GM12878 (cell line): ENCODE measurements around the gene COPS8. TPM values are rescaled to one million over a fixed set of nuclear protein-coding genes. Genes with fewer than 3 reads are reported as not detected.

Source experiments
- ATAC-seq: fragments of 200-7000 bp; cut with Tn5 transposase; 3 replicates; pipeline ENCODE4 v1.9.1; 2020; ENCODE audit warnings: mild to moderate bottlenecking, moderate library complexity
- BruUV-seq: library from RNA; stranded (reverse); fragments of 400-500 nt; replicated peaks from 2 replicates; lab custom pipeline; 2021; lab: Mats Ljungman, UMichigan
- CTCF ChIA-PET: fragments of 300-600 bp; sonication (Branson Sonifier 250); formaldehyde crosslinking; extraction: SDS; loops from one replicate; lab custom pipeline; 2021; ENCODE audit warnings: inconsistent platforms; lab: Yijun Ruan, JAX
- POLR2A ChIA-PET: fragments of 350-600 bp; formaldehyde crosslinking; extraction: SDS; loops from one replicate; lab custom pipeline; 2021; ENCODE audit warnings: inconsistent platforms; lab: Charles Lee
- RAD21 ChIA-PET: fragments of 300-600 bp; sonication (Branson Sonifier 250); formaldehyde crosslinking; loops from one replicate; lab custom pipeline; 2023; ENCODE audit warnings: antibody characterized with exemption; ENCODE audit not compliant: unreplicated experiment; lab: Charles Lee
- SMC1A ChIA-PET: fragments of 300-600 bp; sonication (Branson Sonifier 250); formaldehyde crosslinking; loops from one replicate; lab custom pipeline; 2023; ENCODE audit not compliant: unreplicated experiment, uncharacterized antibody; lab: Charles Lee
- DNase-seq: peaks from one replicate; pipeline ENCODE4 v3.0.0-alpha.2; 2011; ENCODE audit warnings: low read depth, low spot score
- FAIRE-seq: peaks from 3 replicates; lab custom pipeline; 2011; peaks lifted over from hg19 to GRCh38; lab: Jason Lieb, UNC
- H2AFZ ChIP-seq: 2 replicates; pipeline ENCODE4 v1.6.0; 2011; ENCODE audit warnings: low read depth, low read length, control low read depth; ENCODE audit not compliant: control insufficient read depth
- H3K27ac ChIP-seq: 2 replicates; pipeline ENCODE4 v1.5.1; 2011; ENCODE audit warnings: control low read depth; ENCODE audit not compliant: control insufficient read depth, insufficient read depth
- H3K27me3 ChIP-seq, 2 experiments: replicated peaks in 1 of 2; 2 replicates each; pipeline versions ENCODE4 v1.6.0 to v1.6.1; 2011; ENCODE audit warnings: low read length in 1 of 2; ENCODE audit not compliant: control insufficient read depth in 2 of 2, insufficient read depth in 2 of 2
- H3K36me3 ChIP-seq, 2 experiments: 2 replicates each; pipeline ENCODE4 v1.5.1; 2011; ENCODE audit warnings: low read length in 1 of 2; ENCODE audit not compliant: control insufficient read depth in 2 of 2, insufficient read depth in 2 of 2
- H3K4me1 ChIP-seq: 2 replicates; pipeline ENCODE4 v1.6.1; 2011; ENCODE audit warnings: mild to moderate bottlenecking, low read length, moderate library complexity, mixed read lengths; ENCODE audit not compliant: control insufficient read depth, insufficient read depth
- H3K4me2 ChIP-seq: 2 replicates; pipeline ENCODE4 v1.6.0; 2011; ENCODE audit warnings: control low read depth; ENCODE audit not compliant: control insufficient read depth, insufficient read depth
- H3K4me3 ChIP-seq: fragments of 200-600 bp; sonication (generic); 2 replicates; pipeline ENCODE4 v1.5.1; 2016
- H3K79me2 ChIP-seq: 2 replicates; pipeline ENCODE4 v1.6.0; 2011; ENCODE audit warnings: low read length; ENCODE audit not compliant: control insufficient read depth, insufficient read depth
- H3K9ac ChIP-seq: 2 replicates; pipeline ENCODE4 v1.8.0; 2011; ENCODE audit warnings: low read length, control low read depth, mixed read lengths; ENCODE audit not compliant: control insufficient read depth, insufficient read depth
- H3K9me3 ChIP-seq: replicated peaks from 3 replicates; pipeline ENCODE4 v1.5.1; 2011; ENCODE audit warnings: mild to moderate bottlenecking, low read length; ENCODE audit not compliant: control insufficient read depth, insufficient read depth
- H4K20me1 ChIP-seq: 2 replicates; pipeline ENCODE4 v1.6.0; 2011; ENCODE audit not compliant: control insufficient read depth, insufficient read depth
- CREB1 ChIP-seq: IDR thresholded peaks from 2 replicates; pipeline ENCODE4 v1.6.1; 2012; ENCODE audit warnings: low read depth, mild to moderate bottlenecking, inconsistent platforms
- GATAD2B ChIP-seq: fragments of 450-650 bp; conservative IDR thresholded peaks from 2 replicates; pipeline ENCODE4 v1.6.1; 2017; ENCODE audit warnings: low read depth, mild to moderate bottlenecking, moderate library complexity
- IKZF1 ChIP-seq: fragments of 450-650 bp; conservative IDR thresholded peaks from 2 replicates; pipeline ENCODE4 v1.6.1; 2017; ENCODE audit warnings: antibody characterized with exemption, mild to moderate bottlenecking
- SMC3 ChIP-seq: IDR thresholded peaks from 2 replicates; pipeline ENCODE4 v1.6.1; 2011; ENCODE audit warnings: low read length, improper control_type of control experiment, borderline replicate concordance
- TAF1 ChIP-seq: IDR thresholded peaks from 2 replicates; pipeline ENCODE4 v1.6.1; 2011; ENCODE audit warnings: mild to moderate bottlenecking, low read depth, low read length, borderline replicate concordance
- TCF7 ChIP-seq: IDR thresholded peaks from 2 replicates; pipeline ENCODE4 v1.6.1; 2014; ENCODE audit warnings: antibody characterized with exemption, borderline replicate concordance
- ZNF274 ChIP-seq: IDR thresholded peaks from one replicate; pipeline ENCODE4 v1.8.0; 2011; ENCODE audit not compliant: insufficient read length, insufficient read depth
- WGBS: methylation state at CpG from one replicate; pipeline ENCODE4 v1.1.6; 2016; ENCODE audit warnings: low lambda C conversion rate; ENCODE audit not compliant: insufficient replicate concordance, insufficient coverage; ENCODE audit errors: missing lambda C conversion rate; 5-methylcytosine and 5-hydroxymethylcytosine counted together
- in situ Hi-C: fragments of 300-500 bp; cut with MboI; formaldehyde crosslinking; loops from 9 replicates; pipeline ENCODE4 v1.14.3; 2018; ENCODE audit warnings: mixed read lengths
- intact Hi-C: fragments of 100-400 bp; cut with micrococcal nuclease; formaldehyde crosslinking; loops from one replicate; pipeline ENCODE4 v1.14.2; 2022; ENCODE audit not compliant: unreplicated experiment
- polyA plus RNA-seq, 11 experiments: library from polyadenylated mRNA; depleted of rRNA in 4 of 11; unstranded in 6 of 11; stranded (reverse) in 5 of 11; fragments of >200 nt; fragmentation: Nextera tagmentation in 4 of 11; fragmentation: Illumina TruSeq in 1 of 11; extraction: Ambion mirVana in 4 of 11; extraction: Trizol in 1 of 11; gene quantifications; 1 replicate in 1 of 11; 2 replicates in 10 of 11; pipeline versions ENCODE4 v1.2.1 to v1.2.3, GENCODE V29; 2011 to 2016; ENCODE audit warnings: inconsistent platforms in 2 of 11, missing spikeins in 2 of 11, low read depth in 1 of 11
- total RNA-seq, 4 experiments: library from RNA; depleted of rRNA in 3 of 4; stranded (reverse); fragments of >200 nt in 3 of 4; fragmentation: Illumina TruSeq in 1 of 4; extraction: Trizol in 1 of 4; gene quantifications; 2 replicates each; pipeline versions ENCODE4 v1.2.1 to v1.2.3, GENCODE V29; 2013 to 2021
- TF ChIP-seq, protein P1 (sequence below): fragments of 450-650 bp; formaldehyde crosslinking; IDR thresholded peaks from 2 replicates; pipeline ENCODE4 v1.5.0; 2022; ENCODE audit warnings: mild to moderate bottlenecking, missing genetic modification characterization

The COPS8 gene
- total and polyA plus RNA-seq, 10 of the 15 experiments (the other 5 are each of a cell fraction or from before 2014, with no cell fraction given): 44.0 to 134 (median 107) TPM

DNA sequence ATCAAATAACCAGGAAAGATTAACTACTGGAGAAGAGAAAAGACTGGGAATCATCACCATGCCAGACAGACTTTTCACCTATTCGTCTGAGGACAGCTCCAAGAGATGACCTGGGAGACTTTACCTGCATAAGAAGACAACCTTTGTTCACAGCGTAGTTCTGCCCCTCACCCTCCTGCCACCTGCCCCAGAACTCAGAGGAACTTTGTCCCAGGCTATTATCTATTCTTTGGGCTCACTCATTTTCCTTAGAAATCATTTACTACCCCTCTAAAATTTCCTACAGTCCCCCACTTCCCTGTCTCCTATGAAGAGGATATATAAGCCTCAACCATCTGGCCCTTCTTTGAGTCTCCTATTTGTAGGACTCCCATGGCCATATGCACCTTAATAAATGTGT, 19.3 kb upstream of the COPS8 start (continued):
- TF ChIP-seq, protein P1, sequence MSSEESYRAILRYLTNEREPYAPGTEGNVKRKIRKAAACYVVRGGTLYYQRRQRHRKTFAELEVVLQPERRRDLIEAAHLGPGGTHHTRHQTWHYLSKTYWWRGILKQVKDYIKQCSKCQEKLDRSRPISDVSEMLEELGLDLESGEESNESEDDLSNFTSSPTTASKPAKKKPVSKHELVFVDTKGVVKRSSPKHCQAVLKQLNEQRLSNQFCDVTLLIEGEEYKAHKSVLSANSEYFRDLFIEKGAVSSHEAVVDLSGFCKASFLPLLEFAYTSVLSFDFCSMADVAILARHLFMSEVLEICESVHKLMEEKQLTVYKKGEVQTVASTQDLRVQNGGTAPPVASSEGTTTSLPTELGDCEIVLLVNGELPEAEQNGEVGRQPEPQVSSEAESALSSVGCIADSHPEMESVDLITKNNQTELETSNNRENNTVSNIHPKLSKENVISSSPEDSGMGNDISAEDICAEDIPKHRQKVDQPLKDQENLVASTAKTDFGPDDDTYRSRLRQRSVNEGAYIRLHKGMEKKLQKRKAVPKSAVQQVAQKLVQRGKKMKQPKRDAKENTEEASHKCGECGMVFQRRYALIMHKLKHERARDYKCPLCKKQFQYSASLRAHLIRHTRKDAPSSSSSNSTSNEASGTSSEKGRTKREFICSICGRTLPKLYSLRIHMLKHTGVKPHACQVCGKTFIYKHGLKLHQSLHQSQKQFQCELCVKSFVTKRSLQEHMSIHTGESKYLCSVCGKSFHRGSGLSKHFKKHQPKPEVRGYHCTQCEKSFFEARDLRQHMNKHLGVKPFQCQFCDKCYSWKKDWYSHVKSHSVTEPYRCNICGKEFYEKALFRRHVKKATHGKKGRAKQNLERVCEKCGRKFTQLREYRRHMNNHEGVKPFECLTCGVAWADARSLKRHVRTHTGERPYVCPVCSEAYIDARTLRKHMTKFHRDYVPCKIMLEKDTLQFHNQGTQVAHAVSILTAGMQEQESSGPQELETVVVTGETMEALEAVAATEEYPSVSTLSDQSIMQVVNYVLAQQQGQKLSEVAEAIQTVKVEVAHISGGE: no peak
- TF ChIP-seq TAF1 (no peak), SMC3 (no peak), GATAD2B (no peak), IKZF1 (no peak), TCF7 (no peak), ZNF274 (no peak)
- TF ChIP-seq, all 136 proteins: peak for 0

- Histone ChIP-seq H3K79me2 (no peaks in the 10 kb centered on the region), H2AFZ (no peak overlapping the region), H3K9ac (no peak overlapping the region), H3K36me3 (no peaks in the 10 kb centered on the region), H3K9me3 (no peaks in the 10 kb centered on the region), H3K4me1 (no peaks in the 10 kb centered on the region), H3K27me3 (no peaks in the 10 kb centered on the region), H3K27ac (no peak overlapping the region), H3K4me3 (no peak overlapping the region), H4K20me1 (0 out of 2 replicates have a peak, but pooled peaks cover 2% of the 10 kb centered on the region), H3K4me2 (no peak overlapping the region)
- WGBS: 84% methylated on average over 3 of the region's 3 CpGs
- in situ Hi-C loops (no loop called here), intact Hi-C loops (no loop called here)
- ChIA-PET POLR2A (no interaction called here), RAD21 (interaction anchor here (1.2 to 1.5 kb wide), 4 partner anchors 9 to 1289 kb away, joined by 3 to 4 read pairs (median 3); partner anchors contain the start of gene COPS8), SMC1A (interaction anchor here (0.7 to 2.0 kb wide), 6 partner anchors 8 to 555 kb away, joined by 3 to 7 read pairs (median 3); partner anchors contain the start of gene ACKR3), CTCF (interaction anchor here (0.6 to 2.5 kb wide), 8 partner anchors 9 to 1289 kb away, joined by 3 to 9 read pairs (median 4); partner anchors contain the start of genes ACKR3 and COPS8)
- ATAC-seq (no peak), FAIRE-seq (no peak), DNase-seq (no peak)
- no TSS peak for BruUV-seq
- no peak for TF ChIP-seq CREB1
These were observed 17.6 kb upstream of the COPS8 start for GRCh38 chr2:237068005-237068576.
